A673 (cell line): ENCODE measurements around the gene AKT3.

Experiments
- EZH2 ChIP-seq: fragments of 200-600 bp; sonication (generic); IDR thresholded peaks from 2 replicates; pipeline ENCODE4 v1.6.1; 2017; ENCODE audit warnings: borderline replicate concordance, low read depth, mild to moderate bottlenecking, mixed read lengths, antibody characterized with exemption, low read length; ENCODE audit not compliant: poor library complexity, severe bottlenecking
- TF ChIP-seq, protein P1 (sequence below): fragments of 300-800, 200-600 bp; sonication (generic); conservative IDR thresholded peaks from 2 replicates; pipeline ENCODE4 v1.5.1; 2017; ENCODE audit warnings: low read depth, mild to moderate bottlenecking, antibody characterized with exemption, low read length, moderate library complexity, mixed read lengths

DNA sequence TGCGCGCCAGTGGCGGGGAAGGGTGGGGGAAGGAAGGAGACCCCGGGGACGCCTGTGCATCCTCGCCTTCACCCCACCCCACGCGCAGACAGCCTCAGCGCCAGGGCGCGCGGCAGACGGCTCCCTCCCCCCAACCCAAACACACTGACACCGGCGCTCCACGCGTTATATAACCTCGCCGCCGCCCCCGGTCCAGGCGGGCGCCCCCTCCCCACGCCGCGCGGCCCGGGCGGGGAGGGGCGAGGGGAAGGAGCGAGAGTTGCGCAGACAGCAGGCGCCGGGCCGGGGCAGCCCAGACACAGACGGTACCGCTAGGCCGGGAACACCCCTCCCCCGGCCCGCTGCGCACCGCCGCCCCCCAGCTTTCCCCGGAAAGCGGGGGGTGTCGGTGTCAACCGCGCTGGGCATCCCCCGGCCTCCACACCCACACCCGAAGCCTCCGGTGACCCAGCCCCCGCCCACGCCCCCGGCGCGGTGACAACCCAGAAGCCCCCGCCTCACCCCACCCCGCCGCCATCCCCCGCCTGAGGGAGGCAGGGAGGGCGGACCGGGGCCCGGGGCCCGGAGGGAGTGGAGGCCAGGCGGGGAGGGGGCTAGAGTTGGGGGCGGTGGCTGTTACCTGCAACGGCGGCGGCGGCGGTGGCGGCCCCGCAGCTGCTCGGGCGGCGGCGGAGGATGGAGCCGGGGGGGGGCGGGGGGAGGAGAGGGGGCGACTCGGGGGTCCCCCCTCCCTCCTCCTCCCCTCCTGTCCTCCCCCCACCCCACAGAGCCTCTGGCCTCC lies 432 bp downstream of the AKT3 start:
- TF ChIP-seq, protein P1, sequence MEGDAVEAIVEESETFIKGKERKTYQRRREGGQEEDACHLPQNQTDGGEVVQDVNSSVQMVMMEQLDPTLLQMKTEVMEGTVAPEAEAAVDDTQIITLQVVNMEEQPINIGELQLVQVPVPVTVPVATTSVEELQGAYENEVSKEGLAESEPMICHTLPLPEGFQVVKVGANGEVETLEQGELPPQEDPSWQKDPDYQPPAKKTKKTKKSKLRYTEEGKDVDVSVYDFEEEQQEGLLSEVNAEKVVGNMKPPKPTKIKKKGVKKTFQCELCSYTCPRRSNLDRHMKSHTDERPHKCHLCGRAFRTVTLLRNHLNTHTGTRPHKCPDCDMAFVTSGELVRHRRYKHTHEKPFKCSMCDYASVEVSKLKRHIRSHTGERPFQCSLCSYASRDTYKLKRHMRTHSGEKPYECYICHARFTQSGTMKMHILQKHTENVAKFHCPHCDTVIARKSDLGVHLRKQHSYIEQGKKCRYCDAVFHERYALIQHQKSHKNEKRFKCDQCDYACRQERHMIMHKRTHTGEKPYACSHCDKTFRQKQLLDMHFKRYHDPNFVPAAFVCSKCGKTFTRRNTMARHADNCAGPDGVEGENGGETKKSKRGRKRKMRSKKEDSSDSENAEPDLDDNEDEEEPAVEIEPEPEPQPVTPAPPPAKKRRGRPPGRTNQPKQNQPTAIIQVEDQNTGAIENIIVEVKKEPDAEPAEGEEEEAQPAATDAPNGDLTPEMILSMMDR, result no peak
- no peak for TF ChIP-seq EZH2
